Endothelial cell of umbilical vein (primary cell): ENCODE measurements around the gene ACAP1. TPM values are rescaled to one million over a fixed set of nuclear protein-coding genes. Genes with fewer than 3 reads are reported as not detected.

Experiments used
- BruUV-seq: library from RNA; stranded (reverse); fragments of 400-500 nt; replicated peaks from 2 replicates; lab custom pipeline; 2021; lab: Mats Ljungman, UMichigan
- CTCF ChIA-PET: fragments of 300-600, 350-600 bp; sonication (Branson Sonifier 250); formaldehyde crosslinking; loops from one replicate; lab custom pipeline; 2021; ENCODE audit warnings: antibody characterized with exemption, inconsistent platforms; lab: Charles Lee
- POLR2A ChIA-PET: fragments of 300-600, 350-600 bp; sonication (Branson Sonifier 250); formaldehyde crosslinking; loops from one replicate; lab custom pipeline; 2021; ENCODE audit warnings: antibody characterized with exemption, inconsistent platforms; lab: Charles Lee
- DNase-seq: peaks from one replicate; pipeline ENCODE4 v3.0.0-alpha.2; 2011; ENCODE audit warnings: low read depth, low spot score
- FAIRE-seq: peaks from 2 replicates; lab custom pipeline; 2011; peaks lifted over from hg19 to GRCh38; lab: Jason Lieb, UNC
- H2AFZ ChIP-seq: 2 replicates; pipeline ENCODE4 v1.6.0; 2012; ENCODE audit warnings: low read depth, low read length, control low read depth, inconsistent platforms
- H3K27ac ChIP-seq: 2 replicates; pipeline ENCODE4 v1.5.1; 2011; ENCODE audit warnings: low read depth, mild to moderate bottlenecking, control low read depth, low read length, moderate library complexity; ENCODE audit not compliant: insufficient read depth
- H3K27me3 ChIP-seq, 2 experiments: 2 replicates each; pipeline versions ENCODE4 v1.6.0 to v1.6.1; 2011; ENCODE audit warnings: low read length in 2 of 2, mixed read lengths in 1 of 2; ENCODE audit not compliant: control insufficient read depth in 2 of 2, insufficient read depth in 2 of 2
- H3K36me3 ChIP-seq, 2 experiments: 2 replicates in 1 of 2; 3 replicates in 1 of 2; pipeline ENCODE4 v1.5.1; 2011; ENCODE audit warnings: low read length in 2 of 2, mild to moderate bottlenecking in 1 of 2, moderate library complexity in 1 of 2; ENCODE audit not compliant: control insufficient read depth in 2 of 2, insufficient read depth in 2 of 2; ENCODE audit errors: extremely low read depth in 1 of 2
- H3K4me1 ChIP-seq: 3 replicates; pipeline ENCODE4 v1.5.1; 2011; ENCODE audit warnings: mild to moderate bottlenecking, low read length; ENCODE audit not compliant: control insufficient read depth, insufficient read depth; ENCODE audit errors: extremely low read depth
- H3K4me2 ChIP-seq: 2 replicates; pipeline ENCODE4 v1.6.1; 2011; ENCODE audit warnings: low read length, control low read depth, mixed read lengths; ENCODE audit not compliant: insufficient read depth
- H3K4me3 ChIP-seq, 3 experiments: fragments of 200-600 bp in 1 of 3; sonication (generic), shearing (Covaris generic) in 1 of 3; replicated peaks in 1 of 3; 2 replicates each; pipeline ENCODE4 v1.5.1; 2011 to 2016; ENCODE audit warnings: control low read depth in 3 of 3, low read length in 3 of 3, mild to moderate bottlenecking in 2 of 3, inconsistent platforms in 1 of 3, low read depth in 1 of 3, moderate library complexity in 1 of 3; ENCODE audit not compliant: insufficient read depth in 1 of 3
- H3K79me2 ChIP-seq: 2 replicates; pipeline ENCODE4 v1.6.0; 2012; ENCODE audit warnings: low read length, inconsistent platforms; ENCODE audit not compliant: control insufficient read depth, insufficient read depth
- H3K9ac ChIP-seq: replicated peaks from 2 replicates; pipeline ENCODE3; 2011; ENCODE audit warnings: low read length, control low read depth; ENCODE audit not compliant: insufficient read depth; ENCODE audit errors: extremely low read depth
- H3K9me1 ChIP-seq: replicated peaks from 3 replicates; pipeline ENCODE4 v1.6.0; 2011; ENCODE audit warnings: mild to moderate bottlenecking, low read length; ENCODE audit not compliant: control insufficient read depth, insufficient read depth; ENCODE audit errors: extremely low read depth
- H3K9me3 ChIP-seq: replicated peaks from 2 replicates; pipeline ENCODE4 v1.5.1; 2012; ENCODE audit warnings: low read length, inconsistent platforms; ENCODE audit not compliant: control insufficient read depth, insufficient read depth
- H4K20me1 ChIP-seq: replicated peaks from 2 replicates; pipeline ENCODE3; 2011; ENCODE audit warnings: mild to moderate bottlenecking, low read length; ENCODE audit not compliant: control insufficient read depth, insufficient read depth; ENCODE audit errors: extremely low read depth
- CTCF ChIP-seq, 2 donors: IDR thresholded peaks; 1 replicate in 1 of 2; 2 replicates in 1 of 2; pipeline ENCODE4 v1.5.1; 2011; ENCODE audit warnings: low read length in 2 of 2, mild to moderate bottlenecking in 2 of 2, moderate library complexity in 2 of 2, control low read depth in 1 of 2, inconsistent platforms in 1 of 2, low read depth in 1 of 2; ENCODE audit not compliant: insufficient read depth in 1 of 2; ENCODE audit errors: extremely low read depth in 1 of 2
- EZH2 ChIP-seq: IDR thresholded peaks from 2 replicates; pipeline ENCODE4 v1.6.1; 2012; ENCODE audit warnings: borderline replicate concordance, low read depth, mild to moderate bottlenecking, moderate library complexity, low read length, inconsistent platforms; ENCODE audit not compliant: severe bottlenecking
- FOS ChIP-seq: IDR thresholded peaks from 2 replicates; pipeline ENCODE4 v1.6.1; 2011; ENCODE audit warnings: mild to moderate bottlenecking, low read length, moderate library complexity, borderline replicate concordance; ENCODE audit not compliant: insufficient read depth
- GATA2 ChIP-seq: IDR thresholded peaks from 2 replicates; pipeline ENCODE4 v1.7.0; 2011; ENCODE audit warnings: low read depth, mild to moderate bottlenecking, moderate library complexity, mixed read lengths, low read length; ENCODE audit not compliant: insufficient read length, insufficient read depth
- POLR2AphosphoS5 ChIP-seq: IDR thresholded peaks from 2 replicates; pipeline ENCODE4 v1.6.1; 2012; ENCODE audit warnings: low read depth, mild to moderate bottlenecking, control low read depth, low read length, moderate library complexity; ENCODE audit not compliant: insufficient read depth
- dilution Hi-C: fragments of 300-500 bp; cut with MboI; formaldehyde crosslinking; loops from one replicate; pipeline ENCODE4 v1.15.0; 2019; ENCODE audit warnings: low sequenced_read_pairs; ENCODE audit not compliant: extremely low pct_ligation_motif_present
- intact Hi-C: fragments of 100-400 bp; cut with micrococcal nuclease; formaldehyde crosslinking; loops from one replicate; pipeline ENCODE4 v1.10.0; 2022
- polyA plus RNA-seq, 4 experiments: library from polyadenylated mRNA; depleted of rRNA in 3 of 4; stranded (reverse) in 3 of 4; unstranded in 1 of 4; fragments of >200 nt; gene quantifications; 2 replicates each; pipeline versions ENCODE4 v1.2.1 to v1.2.3, GENCODE V29; 2011 to 2012; ENCODE audit warnings: missing spikeins in 1 of 4
- small RNA-seq: library from RNA; depleted of rRNA; stranded (forward); fragments of <200 nt; gene quantifications from one replicate; pipeline ENCODE3, GENCODE V24; 2012; ENCODE audit warnings: low replicate concordance, low read depth; ENCODE audit not compliant: insufficient read depth, insufficient read length
- total RNA-seq: library from RNA; stranded (reverse); gene quantifications from 2 replicates; pipeline ENCODE4 v1.2.3, GENCODE V29; 2021

Gene ACAP1
- total and polyA plus RNA-seq, 2 donors (not counting 3 experiments of a cell fraction or from before 2014, with no cell fraction given) = 0.46 TPM; not detected in 1

GRCh38 chr17:7396147-7396546 lies 59.8 kb downstream of the ACAP1 start:
- no peaks in the 10 kb centered on the region for H3K36me3 ChIP-seq
- ChIA-PET CTCF (no interaction called here), POLR2A (no interaction called here)
- no TSS peak for BruUV-seq
- H3K4me3 ChIP-seq = no peak overlapping the region
- no peak overlapping the region for H3K9ac ChIP-seq
- no peak for TF ChIP-seq GATA2
- TF ChIP-seq POLR2AphosphoS5 = no peak
- no peak for TF ChIP-seq FOS
- no peaks in the 10 kb centered on the region for H3K9me1 ChIP-seq
- H4K20me1 ChIP-seq = no peaks in the 10 kb centered on the region
- no peak overlapping the region for H3K27ac ChIP-seq
- no peaks in the 10 kb centered on the region for H3K79me2 ChIP-seq
- no peak overlapping the region for H3K4me2 ChIP-seq
- dilution Hi-C loops (no loop called here), intact Hi-C loops (no loop called here)
- H3K9me3 ChIP-seq = no peaks in the 10 kb centered on the region
- FAIRE-seq (no peak), DNase-seq (no peak)
- H3K27me3 ChIP-seq = no peaks in the 10 kb centered on the region
- H2AFZ ChIP-seq = no peak overlapping the region
- H3K4me1 ChIP-seq = peaks cover 15% of the 10 kb centered on the region

- Histone ChIP-seq H3K9me1 (no peaks in the 10 kb centered on the region), H3K27ac (no peak overlapping the region), H3K27me3 (no peaks in the 10 kb centered on the region), H3K9ac (no peak overlapping the region), H3K79me2 (peaks cover 2% of the 10 kb centered on the region), H3K4me3 (no peak overlapping the region), H3K9me3 (no peaks in the 10 kb centered on the region), H3K36me3 (no peaks in the 10 kb centered on the region), H3K4me1 (peaks cover 12% of the 10 kb centered on the region), H2AFZ (no peak overlapping the region), H4K20me1 (no peaks in the 10 kb centered on the region), H3K4me2 (no peak overlapping the region)
- dilution Hi-C loops (no loop called here), intact Hi-C loops (no loop called here)
- CTCF ChIA-PET = interaction anchor here (1.2 to 1.3 kb wide), 2 partner anchors 24 to 38 kb away, joined by 3 to 4 read pairs; no protein-coding TSS in a partner anchor
- TF ChIP-seq CTCF (IDR thresholded peaks at IDR 0.05; ENCODE audit: extremely low read depth in 1 of 2, insufficient read depth in 1 of 2, low read depth in 1 of 2, low read length in 2 of 2) (no peak), EZH2 (no peak)
- BruUV-seq = no TSS peak
- no peak for DNase-seq
- POLR2A ChIA-PET = interaction anchor here (0.6 kb wide), 1 partner anchor 135 kb away, joined by 3 read pairs; no protein-coding TSS in a partner anchor
- no peak for FAIRE-seq
Measured at GRCh38 chr17:7398612-7399011, 62.3 kb downstream of the ACAP1 start.

Small RNAs within 50 kb of the gene (small RNA-seq; reads per million reads assigned to genes)
- gene AC026954.2 = not detected

Other genes starting within 250 kb of the ACAP1 start
Only the 30 nearest of the 35 such genes appear.
- gene ASGR1, start 157.2 kb upstream of the ACAP1 start, total RNA-seq = 10.2 and 14.0 TPM in 2 replicates
- gene ASGR1, start 157.2 kb upstream of the ACAP1 start, polyA plus RNA-seq = 12.5 and 13.7 TPM in 2 replicates
- gene DLG4, start 116.7 kb upstream of the ACAP1 start, total RNA-seq = 26.6 and 34.6 TPM in 2 replicates
- 14.0 and 14.9 TPM in 2 replicates for gene DLG4, start 116.7 kb upstream of the ACAP1 start, polyA plus RNA-seq
- gene ACADVL, start 116.6 kb upstream of the ACAP1 start, total RNA-seq = 300 and 308 TPM in 2 replicates
- 376 and 423 TPM in 2 replicates for gene ACADVL, start 116.6 kb upstream of the ACAP1 start, polyA plus RNA-seq
- 52.1 and 55.9 TPM in 2 replicates for gene DVL2, start 102.0 kb upstream of the ACAP1 start, total RNA-seq
- 15.8 and 17.2 TPM in 2 replicates for gene DVL2, start 102.0 kb upstream of the ACAP1 start, polyA plus RNA-seq
- gene PHF23, start 97.1 kb upstream of the ACAP1 start, total RNA-seq = 54.7 and 56.2 TPM in 2 replicates
- 35.6 and 39.0 TPM in 2 replicates for gene PHF23, start 97.1 kb upstream of the ACAP1 start, polyA plus RNA-seq
- gene GABARAP, start 94.1 kb upstream of the ACAP1 start, total RNA-seq = 401 and 403 TPM in 2 replicates
- gene GABARAP, start 94.1 kb upstream of the ACAP1 start, polyA plus RNA-seq = 882 and 1,043 TPM in 2 replicates
- 143 and 145 TPM in 2 replicates for gene CTDNEP1, start 84.8 kb upstream of the ACAP1 start, total RNA-seq
- gene CTDNEP1, start 84.8 kb upstream of the ACAP1 start, polyA plus RNA-seq = 130 and 137 TPM in 2 replicates
- gene ELP5, start 84.3 kb upstream of the ACAP1 start, total RNA-seq = 41.6 and 44.4 TPM in 2 replicates
- gene ELP5, start 84.3 kb upstream of the ACAP1 start, polyA plus RNA-seq = 53.3 and 54.7 TPM in 2 replicates
- gene CLDN7, start 74.1 kb upstream of the ACAP1 start, total RNA-seq = 25.4 and 27.9 TPM in 2 replicates
- gene CLDN7, start 74.1 kb upstream of the ACAP1 start, polyA plus RNA-seq = 24.9 and 25.7 TPM in 2 replicates
- 0.23 TPM in 1 of 2 replicates, not detected in the other for gene SLC2A4, start 54.8 kb upstream of the ACAP1 start, total RNA-seq
- gene SLC2A4, start 54.8 kb upstream of the ACAP1 start, polyA plus RNA-seq = 0.12 and 0.18 TPM in 2 replicates
- gene YBX2, start 41.9 kb upstream of the ACAP1 start, total RNA-seq = 0.31 TPM in 1 of 2 replicates, not detected in the other
- 0.15 and 0.18 TPM in 2 replicates for gene YBX2, start 41.9 kb upstream of the ACAP1 start, polyA plus RNA-seq
- gene EIF5A, start 28.9 kb upstream of the ACAP1 start, total RNA-seq = 847 and 859 TPM in 2 replicates
- gene EIF5A, start 28.9 kb upstream of the ACAP1 start, polyA plus RNA-seq = 650 and 689 TPM in 2 replicates
- 51.6 and 61.3 TPM in 2 replicates for gene GPS2, start 21.2 kb upstream of the ACAP1 start, total RNA-seq
- 132 and 169 TPM in 2 replicates for gene GPS2, start 21.2 kb upstream of the ACAP1 start, polyA plus RNA-seq
- 34.2 and 44.9 TPM in 2 replicates for gene NEURL4, start 7.2 kb upstream of the ACAP1 start, total RNA-seq
- gene NEURL4, start 7.2 kb upstream of the ACAP1 start, polyA plus RNA-seq = 24.3 and 32.0 TPM in 2 replicates
- gene KCTD11, start 15.6 kb downstream of the ACAP1 start, total RNA-seq = 3.5 and 3.8 TPM in 2 replicates
- 6.5 and 6.7 TPM in 2 replicates for gene KCTD11, start 15.6 kb downstream of the ACAP1 start, polyA plus RNA-seq
- not detected in 2 replicates for gene TMEM95, start 18.6 kb downstream of the ACAP1 start, total RNA-seq
- gene TMEM95, start 18.6 kb downstream of the ACAP1 start, polyA plus RNA-seq = not detected in 2 replicates
- gene TNK1, start 44.6 kb downstream of the ACAP1 start, total RNA-seq = 0.58 and 0.67 TPM in 2 replicates
- gene TNK1, start 44.6 kb downstream of the ACAP1 start, polyA plus RNA-seq = 0.14 and 0.22 TPM in 2 replicates
- gene PLSCR3, start 58.0 kb downstream of the ACAP1 start, total RNA-seq = 54.5 and 59.9 TPM in 2 replicates
- 94.8 and 111 TPM in 2 replicates for gene PLSCR3, start 58.0 kb downstream of the ACAP1 start, polyA plus RNA-seq
- gene TMEM256, start 67.6 kb downstream of the ACAP1 start, total RNA-seq = 57.3 and 67.4 TPM in 2 replicates
- 148 and 218 TPM in 2 replicates for gene TMEM256, start 67.6 kb downstream of the ACAP1 start, polyA plus RNA-seq
- gene NLGN2, start 71.3 kb downstream of the ACAP1 start, total RNA-seq = 25.9 and 29.2 TPM in 2 replicates
- gene NLGN2, start 71.3 kb downstream of the ACAP1 start, polyA plus RNA-seq = 15.4 and 15.5 TPM in 2 replicates
- gene SPEM1, start 83.8 kb downstream of the ACAP1 start, total RNA-seq = not detected in 2 replicates
- not detected in 2 replicates for gene SPEM1, start 83.8 kb downstream of the ACAP1 start, polyA plus RNA-seq
- not detected in 2 replicates for gene SPEM2, start 89.1 kb downstream of the ACAP1 start, total RNA-seq
- gene SPEM2, start 89.1 kb downstream of the ACAP1 start, polyA plus RNA-seq = not detected in 2 replicates
- not detected in 2 replicates for gene SPEM3, start 92.3 kb downstream of the ACAP1 start, total RNA-seq
- gene SPEM3, start 92.3 kb downstream of the ACAP1 start, polyA plus RNA-seq = not detected in 2 replicates
- 6.1 and 6.5 TPM in 2 replicates for gene TMEM102, start 98.9 kb downstream of the ACAP1 start, total RNA-seq
- gene TMEM102, start 98.9 kb downstream of the ACAP1 start, polyA plus RNA-seq = 5.8 and 8.4 TPM in 2 replicates
- 1.8 TPM in 1 of 2 replicates, not detected in the other for gene FGF11, start 103.0 kb downstream of the ACAP1 start, total RNA-seq
- gene FGF11, start 103.0 kb downstream of the ACAP1 start, polyA plus RNA-seq = 0.70 and 0.92 TPM in 2 replicates
- 5.4 and 5.6 TPM in 2 replicates for gene CHRNB1, start 108.5 kb downstream of the ACAP1 start, total RNA-seq
- gene CHRNB1, start 108.5 kb downstream of the ACAP1 start, polyA plus RNA-seq = 9.3 and 9.6 TPM in 2 replicates
- 26.5 and 27.4 TPM in 2 replicates for gene ZBTB4, start 143.1 kb downstream of the ACAP1 start, total RNA-seq
- gene ZBTB4, start 143.1 kb downstream of the ACAP1 start, polyA plus RNA-seq = 15.1 and 15.7 TPM in 2 replicates
- not detected in 2 replicates for gene SLC35G6, start 144.9 kb downstream of the ACAP1 start, total RNA-seq
- not detected in 2 replicates for gene SLC35G6, start 144.9 kb downstream of the ACAP1 start, polyA plus RNA-seq
- gene POLR2A, start 147.8 kb downstream of the ACAP1 start, total RNA-seq = 145 and 151 TPM in 2 replicates
- gene POLR2A, start 147.8 kb downstream of the ACAP1 start, polyA plus RNA-seq = 25.1 and 45.9 TPM in 2 replicates
- gene TNFSF12, start 212.5 kb downstream of the ACAP1 start, total RNA-seq = 21.0 and 28.4 TPM in 2 replicates
- gene TNFSF12, start 212.5 kb downstream of the ACAP1 start, polyA plus RNA-seq = 39.4 and 40.5 TPM in 2 replicates